C4-2B (cell line): ENCODE measurements around the gene MARCHF4.
A peak's percentile ranks its signal among the peaks of the same experiment; 100 is the strongest.

Source experiments
- H3K27ac ChIP-seq: fragments of 450-650 bp; 2 replicates; pipeline ENCODE4 v1.5.1; 2017
- ZFX ChIP-seq: fragments of 450-650 bp; IDR thresholded peaks from 2 replicates; pipeline ENCODE4 v1.6.1; 2017
- TF ChIP-seq, protein P1 (sequence below): fragments of 450-650 bp; conservative IDR thresholded peaks from 2 replicates; pipeline ENCODE4 v1.5.1; 2017; ENCODE audit warnings: mild to moderate bottlenecking

MARCHF4 gene

DNA sequence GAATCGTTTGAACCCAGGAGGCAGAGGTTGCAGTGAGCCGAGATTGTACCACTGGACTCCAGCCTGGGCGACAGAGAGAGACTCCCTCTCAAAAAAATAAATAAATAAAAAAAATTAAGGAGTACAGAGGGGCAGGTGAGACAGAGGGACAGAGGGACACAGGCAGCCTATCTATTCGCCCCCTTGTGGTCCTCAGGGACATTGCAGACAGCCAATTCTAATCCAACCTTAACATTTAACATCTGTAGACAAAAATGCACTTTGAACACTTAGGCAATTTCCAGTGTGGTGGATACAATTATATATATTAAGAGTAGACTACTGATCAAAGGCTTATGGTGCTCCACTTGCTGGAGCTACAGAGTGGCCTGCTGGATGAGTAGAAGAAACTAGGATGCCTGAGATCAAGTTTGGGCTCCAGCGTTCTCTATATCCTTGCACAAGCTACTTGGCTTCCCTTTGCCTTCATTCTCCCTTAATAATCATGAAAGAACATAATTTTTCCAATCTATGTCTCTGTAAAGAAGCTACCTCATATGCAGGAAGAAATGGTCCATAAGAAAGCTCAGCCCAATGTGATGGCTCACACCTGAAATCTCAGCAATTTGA is 31.8 kb upstream of the MARCHF4 start:
- no peak for TF ChIP-seq ZFX
- TF ChIP-seq, protein P1, sequence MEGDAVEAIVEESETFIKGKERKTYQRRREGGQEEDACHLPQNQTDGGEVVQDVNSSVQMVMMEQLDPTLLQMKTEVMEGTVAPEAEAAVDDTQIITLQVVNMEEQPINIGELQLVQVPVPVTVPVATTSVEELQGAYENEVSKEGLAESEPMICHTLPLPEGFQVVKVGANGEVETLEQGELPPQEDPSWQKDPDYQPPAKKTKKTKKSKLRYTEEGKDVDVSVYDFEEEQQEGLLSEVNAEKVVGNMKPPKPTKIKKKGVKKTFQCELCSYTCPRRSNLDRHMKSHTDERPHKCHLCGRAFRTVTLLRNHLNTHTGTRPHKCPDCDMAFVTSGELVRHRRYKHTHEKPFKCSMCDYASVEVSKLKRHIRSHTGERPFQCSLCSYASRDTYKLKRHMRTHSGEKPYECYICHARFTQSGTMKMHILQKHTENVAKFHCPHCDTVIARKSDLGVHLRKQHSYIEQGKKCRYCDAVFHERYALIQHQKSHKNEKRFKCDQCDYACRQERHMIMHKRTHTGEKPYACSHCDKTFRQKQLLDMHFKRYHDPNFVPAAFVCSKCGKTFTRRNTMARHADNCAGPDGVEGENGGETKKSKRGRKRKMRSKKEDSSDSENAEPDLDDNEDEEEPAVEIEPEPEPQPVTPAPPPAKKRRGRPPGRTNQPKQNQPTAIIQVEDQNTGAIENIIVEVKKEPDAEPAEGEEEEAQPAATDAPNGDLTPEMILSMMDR = peak; percentile 89
- H3K27ac ChIP-seq = no peak overlapping the region

DNA sequence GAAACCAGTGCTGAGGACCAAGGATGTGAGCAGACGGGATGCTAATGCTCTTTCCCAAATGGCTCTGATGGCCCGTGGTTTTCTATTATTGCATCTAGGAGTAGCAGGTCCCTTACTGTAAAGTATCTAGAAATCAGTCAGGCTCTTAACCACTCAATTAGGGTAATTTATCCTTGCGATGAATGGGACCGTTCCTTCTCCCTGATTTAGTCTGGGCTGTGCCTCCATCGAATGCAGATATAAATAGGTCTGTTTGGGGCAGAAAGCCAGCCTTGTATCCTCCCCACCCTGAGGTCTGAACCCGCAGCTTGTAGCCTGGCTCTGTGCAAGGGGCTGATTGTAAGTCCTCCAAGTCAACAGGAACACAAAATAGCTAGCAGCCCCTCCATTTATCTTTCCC is 30.5 kb upstream of the MARCHF4 start:
- TF ChIP-seq, protein P1 = no peak
- no peak for TF ChIP-seq ZFX
- H3K27ac ChIP-seq = no peak overlapping the region

DNA sequence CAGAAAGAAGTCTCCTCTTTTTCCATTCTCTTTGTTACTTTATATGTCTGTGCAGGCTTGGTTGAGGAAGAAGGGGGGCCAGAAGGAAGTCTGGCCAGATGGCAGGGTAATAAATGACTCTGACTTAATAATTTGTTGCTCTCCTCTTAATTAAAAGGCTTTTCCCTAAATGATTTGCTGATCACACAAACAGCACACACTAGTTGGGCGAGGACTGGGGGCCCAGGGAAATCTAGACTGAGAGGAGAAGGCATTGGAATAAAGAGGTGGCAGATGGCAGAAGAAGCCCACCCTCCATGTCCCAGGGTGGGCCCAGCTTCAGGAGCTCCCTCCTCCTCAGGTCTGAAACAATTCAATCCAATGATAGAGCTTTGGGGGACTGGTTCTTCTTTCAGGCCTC is 27.3 kb upstream of the MARCHF4 start:
- no peak overlapping the region for H3K27ac ChIP-seq
- no peak for TF ChIP-seq ZFX
- TF ChIP-seq, protein P1 = no peak

DNA sequence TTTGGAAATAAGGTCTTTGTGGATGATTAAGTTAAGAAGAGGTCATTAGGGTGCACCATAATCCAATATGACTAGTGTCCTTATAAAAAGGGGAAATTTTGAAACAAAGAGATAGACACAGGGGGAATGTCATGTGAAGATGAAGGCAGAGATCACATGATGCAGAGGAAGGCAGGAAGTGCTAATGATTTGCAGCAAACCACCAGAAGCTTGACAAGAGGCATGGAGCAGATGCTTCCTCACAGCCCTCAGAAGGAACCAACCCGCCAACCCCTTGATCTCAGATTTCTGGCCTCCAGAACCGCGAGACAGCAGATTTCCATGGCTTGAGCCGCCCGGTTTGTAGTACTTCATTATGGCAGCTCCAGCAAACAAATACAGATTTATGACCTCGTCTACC is 22.6 kb upstream of the MARCHF4 start:
- TF ChIP-seq, protein P1 = no peak
- no peak for TF ChIP-seq ZFX
- H3K27ac ChIP-seq = no peak overlapping the region

DNA sequence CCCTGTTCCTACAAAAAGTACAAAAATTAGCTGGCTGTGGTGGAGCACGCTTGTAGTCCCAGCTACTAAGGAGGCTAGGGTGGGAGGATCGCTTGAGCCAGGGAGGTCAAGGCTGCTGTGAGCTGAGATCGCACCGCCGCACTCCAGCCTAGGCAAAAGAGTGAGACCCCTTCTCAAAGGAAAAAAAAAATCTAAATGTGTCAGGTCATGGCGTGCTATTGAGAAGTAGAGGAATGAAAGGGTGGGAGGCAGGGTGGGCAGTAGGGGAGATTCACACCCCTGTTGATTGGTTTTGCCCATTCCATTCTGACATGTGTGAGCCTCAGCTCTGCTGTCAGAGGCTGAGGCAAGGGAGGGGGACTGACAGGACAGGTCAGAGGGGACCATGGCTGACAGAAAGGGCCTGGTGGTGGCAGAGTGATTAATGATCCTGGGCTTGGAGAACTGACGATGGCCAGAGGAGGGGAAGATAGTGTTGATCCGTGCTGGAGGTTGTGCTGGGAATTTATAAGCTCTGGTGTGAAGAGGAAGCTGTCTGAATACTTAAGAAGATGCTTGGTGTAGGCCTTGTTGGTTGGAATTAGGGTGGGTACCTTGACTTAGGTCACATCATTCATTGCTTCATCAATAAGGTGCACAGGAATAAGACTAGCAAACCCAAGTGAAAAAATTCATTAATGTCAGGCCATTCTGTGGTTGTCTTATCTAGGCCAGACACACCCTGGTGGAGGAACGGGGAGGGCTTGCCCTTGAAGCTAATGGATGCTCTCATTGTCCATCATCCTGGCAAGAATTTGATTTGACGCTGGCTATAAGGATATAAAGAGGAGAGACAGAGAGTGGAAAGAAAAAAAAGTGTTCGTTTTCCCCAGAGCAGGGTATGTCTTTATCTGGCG is 20.9 kb upstream of the MARCHF4 start:
- no peak overlapping the region for H3K27ac ChIP-seq
- TF ChIP-seq, protein P1 = no peak
- TF ChIP-seq ZFX = no peak

DNA sequence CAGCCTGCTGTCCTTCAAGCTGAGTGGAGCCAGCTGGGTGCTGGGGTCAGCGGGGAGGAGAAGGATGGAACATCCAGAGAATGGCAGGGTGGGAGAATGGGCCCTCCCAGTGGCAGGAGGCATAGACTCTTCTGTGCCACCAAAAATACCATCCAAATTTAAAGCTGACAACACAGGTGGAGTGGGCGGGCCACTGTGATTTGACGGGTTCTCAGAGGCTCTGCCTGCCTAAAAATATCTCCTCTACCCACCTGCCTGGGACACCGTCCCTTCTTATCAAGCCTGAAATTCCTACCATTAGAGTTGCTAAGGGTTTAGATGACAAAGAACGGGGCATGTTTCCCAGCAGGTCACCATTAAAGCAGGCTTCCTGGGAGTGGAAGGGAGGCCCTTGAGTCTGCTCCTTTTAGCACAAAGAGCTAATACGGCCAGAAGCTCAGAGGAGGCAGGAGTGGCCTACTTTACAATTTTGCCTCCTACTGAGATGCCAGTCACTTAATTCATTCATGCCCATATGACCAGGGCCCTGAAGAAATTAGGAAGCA is 19.8 kb upstream of the MARCHF4 start:
- no peak overlapping the region for H3K27ac ChIP-seq

More for the DNA sequence above, 19.8 kb upstream of the MARCHF4 start:
- TF ChIP-seq ZFX = no peak
- TF ChIP-seq, protein P1 = no peak
